AG08395 (cell line): ENCODE data around the gene AUP1.

Experiments
- DNase-seq: peaks from one replicate; pipeline ENCODE4 v3.0.0; 2012; ENCODE audit warnings: mixed read lengths, low spot score

The AUP1 gene

GRCh38 chr2:74556831-74557370 is 27.4 kb upstream of the AUP1 start:
- no peak for DNase-seq

GRCh38 chr2:74556159-74556558 is 26.7 kb upstream of the AUP1 start:
- DNase-seq: no peak

GRCh38 chr2:74555610-74556103 is 26.2 kb upstream of the AUP1 start:
- no peak for DNase-seq

GRCh38 chr2:74554820-74555531 is 25.5 kb upstream of the AUP1 start:
- no peak for DNase-seq

GRCh38 chr2:74553892-74554819 is 24.6 kb upstream of the AUP1 start, which contains the start of the genes DOK1 and LOXL3:
Gene DOK1, plus strand, starts transcription at chr2:74554720. Its CDS starts 35 bp downstream, at chr2:74554755.
Gene LOXL3, minus strand, starts transcription at chr2:74553942. Its CDS starts 1,308 bp downstream, at chr2:74552634.
- peak; percentile 95 for DNase-seq

- DNase-seq: peak; percentile 44
Observed at GRCh38 chr2:74552914-74553811, 23.7 kb upstream of the AUP1 start.

- DNase-seq: no peak
Observed at GRCh38 chr2:74551942-74552913, 22.7 kb upstream of the AUP1 start.

GRCh38 chr2:74551530-74551929 is 22.0 kb upstream of the AUP1 start:
- no peak for DNase-seq

GRCh38 chr2:74550231-74550630 is 20.7 kb upstream of the AUP1 start:
- no peak for DNase-seq

GRCh38 chr2:74548900-74549826 is 19.7 kb upstream of the AUP1 start:
- peak; percentile 69 for DNase-seq

- no peak for DNase-seq
Observed at GRCh38 chr2:74548285-74548899, 18.9 kb upstream of the AUP1 start.

- DNase-seq: no peak
Observed at GRCh38 chr2:74546004-74546403, 16.5 kb upstream of the AUP1 start.

- no peak for DNase-seq
Observed at GRCh38 chr2:74544634-74545033, 15.1 kb upstream of the AUP1 start.

- no peak for DNase-seq
Observed at GRCh38 chr2:74542978-74543377, 13.5 kb upstream of the AUP1 start.

GRCh38 chr2:74540291-74540690 is 10.8 kb upstream of the AUP1 start:
- peak; percentile 88 for DNase-seq

- no peak for DNase-seq
Observed at GRCh38 chr2:74538881-74539339, 9.4 kb upstream of the AUP1 start.

GRCh38 chr2:74537140-74537539 is 7.6 kb upstream of the AUP1 start:
- DNase-seq: no peak

- DNase-seq: no peak
Observed at GRCh38 chr2:74536166-74536950, 6.9 kb upstream of the AUP1 start.
